NOMO-1 treated with dmso at 0.1 percent for 144 hours (cell line): Measurements from ENCODE around the gene MTHFR.

Experiments used
- DNase-seq: peaks from one replicate; lab custom pipeline; 2025; ENCODE audit not compliant: unreplicated experiment; lab: John Stamatoyannopoulos, UW

Gene MTHFR

DNA sequence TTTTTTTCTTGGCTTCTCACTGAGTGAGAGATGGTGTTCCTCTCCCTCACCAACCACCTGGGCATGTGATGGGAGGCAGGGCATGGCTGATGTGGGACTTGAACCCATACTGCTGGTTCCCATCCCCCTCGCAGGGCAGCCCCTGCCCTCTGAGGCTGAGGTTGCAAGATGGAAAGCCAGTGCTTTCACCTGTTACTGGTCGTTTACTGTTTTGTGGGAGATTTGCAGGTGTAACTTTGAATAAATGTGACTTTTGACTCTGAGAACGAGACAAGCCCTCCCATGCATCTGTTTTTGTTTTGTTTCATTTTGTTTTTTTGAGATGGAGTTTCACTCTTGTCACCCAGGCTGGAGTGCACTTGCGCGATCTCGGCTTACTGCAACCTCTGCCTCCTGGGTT, 22.2 kb downstream of the MTHFR start:
- DNase-seq: no peak

DNA sequence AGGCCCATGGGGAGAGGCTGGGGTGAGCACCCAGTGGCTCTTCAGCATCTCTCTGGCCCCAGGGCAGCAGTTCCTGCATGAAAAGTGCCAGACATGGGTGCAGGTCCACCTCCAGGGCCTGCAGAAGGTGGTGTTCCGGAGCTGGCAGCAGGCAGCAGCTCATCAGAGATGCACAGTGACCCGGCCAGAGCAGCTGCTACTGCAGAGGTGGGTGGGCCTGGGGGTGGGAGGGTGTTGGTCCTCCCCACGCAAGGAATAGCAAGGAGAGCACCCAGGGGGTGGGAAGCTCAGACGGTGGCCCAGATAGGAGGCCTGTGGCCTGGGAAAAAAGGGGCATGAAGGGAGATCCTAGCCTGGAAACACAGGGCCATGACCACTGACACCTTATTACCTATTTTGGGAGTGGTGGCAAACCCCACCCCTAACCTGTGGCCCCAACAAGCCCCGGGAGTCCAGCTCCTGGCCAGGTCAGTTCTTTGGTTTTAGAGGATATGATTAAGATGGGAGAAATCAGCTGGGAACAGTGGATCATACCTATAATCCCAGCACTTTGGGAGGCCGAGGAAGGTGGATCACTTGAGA, 23.5 kb downstream of the MTHFR start:
- no peak for DNase-seq

DNA sequence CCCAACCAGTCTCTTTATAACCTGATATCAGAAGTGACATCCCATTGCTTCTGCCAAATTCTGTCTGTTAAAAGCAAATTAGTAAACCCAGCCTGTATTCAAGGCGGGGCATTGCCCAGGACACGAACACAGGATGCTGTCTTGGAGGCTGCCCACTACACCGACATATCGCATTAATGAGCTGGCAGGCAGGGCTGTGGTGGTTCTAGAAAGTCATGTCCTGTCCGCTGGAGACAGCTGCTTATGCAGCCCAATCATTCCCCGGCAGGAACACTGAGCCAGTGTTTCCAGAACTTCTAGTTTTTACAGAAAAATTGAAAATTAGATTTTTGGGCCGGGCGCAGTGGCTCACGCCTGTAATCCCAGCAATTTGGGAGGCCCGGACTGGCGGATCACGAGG, 24.5 kb downstream of the MTHFR start:
- no peak for DNase-seq

DNA sequence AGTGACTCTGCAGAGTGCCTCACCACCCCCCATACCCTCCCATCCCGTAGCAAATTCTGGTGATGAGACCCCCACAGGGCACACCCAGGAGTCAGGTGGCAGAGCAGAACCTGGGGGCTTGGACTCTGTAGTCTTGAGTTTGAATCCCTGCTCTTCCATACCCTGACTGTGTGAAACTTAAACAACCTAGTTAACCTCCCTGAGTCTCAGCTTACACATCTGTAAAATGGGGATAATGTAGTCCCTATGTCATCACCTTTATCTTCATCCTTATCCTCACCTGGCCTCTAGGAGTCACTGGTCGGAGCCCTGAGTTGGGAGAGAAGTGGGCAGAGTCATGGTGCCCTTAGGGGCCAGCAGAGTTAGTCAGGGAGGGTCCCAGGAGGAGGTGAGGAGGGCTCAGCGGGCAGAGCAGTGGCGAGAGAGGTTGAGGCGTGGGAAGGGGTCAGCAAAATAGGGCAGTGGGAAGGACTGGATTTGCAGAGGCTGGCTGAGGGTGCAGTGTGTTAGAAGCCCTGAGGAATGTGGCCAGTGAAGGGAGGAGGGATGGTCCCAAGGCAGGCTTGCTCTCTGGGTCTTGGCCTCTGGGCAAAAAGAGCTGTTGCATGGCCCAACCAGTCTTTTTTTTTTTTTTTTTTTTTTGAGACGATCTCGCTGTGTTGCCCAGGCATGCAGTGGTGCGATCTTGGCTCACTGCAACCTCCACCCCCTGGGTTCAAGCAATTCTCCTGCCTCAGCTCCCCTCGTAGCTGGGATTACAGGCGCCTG, 25.2 kb downstream of the MTHFR start:
- no peak for DNase-seq

DNA sequence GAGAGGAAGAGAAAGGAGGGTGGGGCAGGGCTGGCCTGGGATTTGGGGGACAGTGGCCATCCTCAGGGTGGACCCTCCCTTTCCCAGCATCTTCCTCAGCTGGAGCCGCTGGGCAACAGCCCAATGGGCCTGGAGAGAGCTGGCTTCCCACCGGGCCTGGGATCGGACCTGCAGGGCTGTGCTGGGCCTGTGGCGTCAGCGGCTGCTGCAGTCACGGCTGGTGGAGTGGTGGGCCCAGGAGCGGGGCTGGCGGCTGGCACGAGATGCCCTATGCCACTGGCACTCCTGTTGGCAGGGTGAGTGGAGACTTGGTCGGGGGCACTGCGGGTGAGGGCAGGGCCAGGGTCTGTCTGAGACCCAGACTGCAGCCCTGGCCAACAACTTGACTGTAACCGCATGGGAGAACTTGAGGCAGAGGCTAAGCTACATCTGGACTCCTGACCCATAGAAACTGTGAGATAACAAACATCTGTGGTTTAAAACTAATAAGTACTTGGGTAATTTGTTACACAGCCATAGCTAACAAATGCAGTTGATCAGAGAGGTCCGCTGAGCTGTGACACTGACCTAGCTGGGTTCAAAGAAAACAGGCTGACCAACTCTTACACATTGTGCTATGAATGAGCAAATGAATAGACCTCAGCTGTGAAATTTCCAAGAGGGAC, 25.9 kb downstream of the MTHFR start:
- no peak for DNase-seq

DNA sequence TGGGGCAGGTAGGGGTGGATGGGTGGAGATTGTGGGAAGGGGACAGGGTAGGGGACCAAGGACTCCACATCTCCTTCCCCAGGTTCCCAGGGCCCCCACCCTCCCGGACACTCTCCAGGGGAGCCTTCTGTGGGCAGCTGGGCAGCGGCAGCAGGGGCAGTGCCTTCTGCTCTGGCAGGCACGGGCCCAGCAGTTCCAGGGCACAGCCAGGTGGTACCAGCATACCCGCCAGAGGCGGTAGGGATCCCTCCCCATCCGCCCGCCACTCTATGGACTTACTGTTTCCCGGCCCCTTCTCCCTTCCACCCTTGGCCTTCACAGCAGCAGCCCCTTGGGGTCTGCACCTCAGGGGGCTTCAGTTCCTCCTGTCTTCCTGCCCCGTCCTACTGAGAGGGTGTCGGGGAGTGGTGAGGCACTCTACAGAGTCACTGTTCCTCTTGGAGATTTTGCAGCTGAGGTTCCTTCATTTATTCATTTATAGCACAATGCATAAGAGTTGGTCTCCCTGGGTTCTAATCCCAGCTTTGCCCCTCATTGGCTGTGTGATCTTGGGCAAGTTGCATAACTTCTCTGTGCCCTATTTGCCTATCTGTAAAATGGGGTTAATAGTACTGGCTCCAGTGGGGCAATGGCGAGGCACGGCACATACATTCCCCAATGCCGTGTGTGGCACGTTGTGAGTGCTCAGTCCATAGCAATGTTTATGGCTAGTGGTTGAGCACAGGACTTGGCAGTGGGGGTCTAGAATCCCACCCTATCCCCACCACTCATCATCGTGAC, 26.7 kb downstream of the MTHFR start:
- DNase-seq: no peak

DNA sequence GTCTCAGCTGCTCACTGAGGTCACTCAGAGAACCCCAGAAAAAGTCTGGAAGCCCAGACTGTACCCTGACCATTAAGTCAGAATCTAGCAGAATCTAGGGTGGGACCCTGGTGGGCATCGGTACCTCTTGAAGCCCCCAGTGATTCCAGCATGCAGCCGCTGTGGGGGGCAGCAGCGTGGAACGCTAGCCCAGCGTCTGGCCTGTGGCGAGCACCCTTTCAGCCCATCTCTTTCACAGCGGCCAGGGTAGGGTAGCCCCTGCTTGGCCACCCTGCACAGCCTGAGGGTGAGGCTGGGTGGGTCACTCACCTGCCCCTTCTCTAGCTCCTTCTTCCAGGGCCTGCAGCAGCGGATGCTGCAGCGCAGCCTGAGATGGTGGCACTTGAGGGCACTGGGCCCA, 27.4 kb downstream of the MTHFR start:
- DNase-seq: no peak

DNA sequence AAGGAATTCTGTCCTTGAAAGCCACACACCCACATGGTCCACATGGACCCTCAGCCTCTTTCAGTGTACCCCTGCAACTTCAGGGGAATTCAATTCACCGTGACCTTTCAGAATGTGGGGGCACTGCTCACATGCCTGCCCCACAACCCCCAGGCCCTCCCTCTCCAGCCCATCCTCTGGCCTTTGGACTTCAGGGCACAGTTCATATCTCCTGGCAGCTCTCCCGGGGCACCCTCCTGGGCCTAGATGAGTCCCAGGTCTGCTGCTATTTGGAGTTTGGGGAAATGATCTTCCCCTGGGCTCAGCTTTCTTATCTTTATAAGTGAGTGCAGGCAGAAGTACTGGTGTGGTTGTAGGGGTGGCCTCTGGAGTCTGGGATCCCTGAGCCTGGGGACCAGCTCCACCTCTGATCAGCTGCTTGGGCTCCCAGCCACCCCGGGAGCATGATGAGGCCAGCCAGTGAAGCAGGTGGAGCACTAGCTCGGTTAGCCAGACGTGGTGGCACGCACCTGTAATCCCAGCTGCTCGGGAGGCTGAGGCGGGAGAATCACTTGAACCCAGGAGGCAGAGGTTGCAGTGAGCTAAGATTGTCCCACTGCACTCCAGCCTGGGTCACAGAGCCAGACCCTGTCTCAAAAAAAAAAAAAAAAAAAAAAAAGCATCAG, 28.0 kb downstream of the MTHFR start:
- no peak for DNase-seq

DNA sequence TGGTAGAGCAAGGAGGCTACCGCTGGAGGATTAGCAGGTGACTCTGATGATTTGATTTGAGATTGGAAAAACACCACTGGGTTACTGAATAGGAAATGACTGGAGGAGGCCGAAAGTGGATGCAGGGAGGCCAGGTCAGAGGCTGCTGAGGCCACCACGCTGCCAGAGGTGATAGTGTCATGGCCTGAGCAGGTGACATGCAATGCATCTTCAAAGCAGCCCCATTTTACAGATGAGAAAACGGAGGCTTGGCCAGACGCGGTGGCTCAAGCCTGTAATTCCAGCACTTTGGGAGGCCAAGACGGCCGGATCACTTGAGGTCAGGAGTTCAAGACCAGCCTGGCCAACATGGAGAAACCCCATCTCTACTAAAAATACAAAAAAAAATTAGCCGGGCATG, 31.0 kb downstream of the MTHFR start:
- no peak for DNase-seq

DNA sequence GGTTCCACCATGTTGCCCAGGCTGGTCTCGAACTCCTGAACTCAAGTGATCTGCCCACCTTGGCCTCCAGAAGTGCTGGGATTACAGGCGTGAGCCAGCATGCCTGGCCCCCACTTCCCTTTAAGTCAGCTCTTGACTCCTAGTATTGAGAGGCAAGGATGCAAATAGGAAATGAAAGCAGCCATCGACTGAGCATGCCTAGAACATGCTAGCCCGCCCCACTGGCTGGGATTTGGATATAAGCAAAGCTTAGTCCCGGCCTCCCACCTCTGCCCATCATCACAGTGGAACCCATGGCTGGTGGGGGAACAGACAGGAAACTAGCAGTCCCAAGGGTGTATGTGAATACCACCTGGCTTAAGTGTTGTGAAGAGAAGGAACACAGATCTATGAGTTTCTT, 33.3 kb downstream of the MTHFR start:
- no peak for DNase-seq

DNA sequence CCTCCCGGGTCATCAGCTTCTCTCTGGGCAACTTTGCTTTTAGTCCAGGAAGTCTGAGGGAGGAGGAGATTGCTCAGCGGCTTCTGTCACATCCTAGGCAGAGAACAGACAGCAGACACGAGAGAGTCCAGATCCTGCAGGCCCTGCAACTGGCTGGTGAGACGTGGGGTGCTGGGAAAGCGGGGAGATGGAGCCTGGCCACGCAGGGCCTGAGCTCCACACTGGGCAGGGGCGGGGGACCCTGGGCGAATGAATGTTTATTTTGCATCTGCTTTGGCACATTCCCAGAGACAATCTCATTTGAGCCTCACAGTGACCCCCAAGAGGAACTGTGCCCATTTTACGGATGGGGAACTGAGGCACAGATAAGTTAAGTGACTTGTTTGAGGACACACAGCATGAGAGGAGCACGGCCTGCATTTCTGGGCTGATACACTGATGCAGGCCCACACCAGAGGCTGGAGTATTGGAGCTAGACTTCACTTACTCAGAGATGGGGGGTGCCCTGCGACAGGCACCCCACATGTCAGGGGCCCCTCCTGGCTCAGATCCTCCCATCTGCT, 34.2 kb downstream of the MTHFR start:
- no peak for DNase-seq

DNA sequence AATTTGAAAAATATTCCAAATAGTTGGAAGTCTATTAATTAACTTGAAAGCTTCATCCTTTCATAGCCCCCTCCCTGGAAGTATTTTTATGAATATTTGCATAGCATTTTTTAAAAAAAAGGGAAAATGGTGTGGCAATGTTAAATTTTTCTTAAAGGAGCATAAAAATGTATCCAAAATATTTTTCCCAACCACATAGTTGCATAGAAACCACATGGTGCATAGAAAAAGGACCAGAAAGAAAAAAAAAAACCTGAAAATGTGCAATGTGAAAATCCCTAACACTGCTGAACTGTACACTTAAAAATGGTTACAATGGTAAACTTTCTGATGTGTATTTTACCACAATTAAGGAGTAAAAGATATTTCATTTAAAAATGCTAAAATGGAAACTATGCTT, 35.8 kb downstream of the MTHFR start:
- DNase-seq: no peak

DNA sequence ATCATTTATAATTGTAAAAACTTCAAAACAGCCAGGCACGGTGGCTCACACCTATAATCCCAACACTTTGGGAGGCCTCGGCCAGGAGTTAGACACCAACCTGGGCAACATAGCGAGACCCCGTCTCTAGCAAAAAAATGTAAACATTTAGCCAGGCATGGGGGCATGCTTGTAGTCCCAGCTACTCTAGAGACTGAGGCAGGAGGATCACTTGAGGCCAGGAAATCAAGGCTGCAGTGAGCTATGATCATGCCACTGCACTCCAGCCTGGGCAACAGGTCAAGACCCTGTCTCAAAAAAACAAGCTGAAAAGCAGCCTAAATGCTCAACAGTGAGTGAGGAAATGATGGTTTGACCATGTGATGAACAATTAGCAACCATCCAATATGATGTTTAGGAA, 36.5 kb downstream of the MTHFR start:
- DNase-seq: no peak

DNA sequence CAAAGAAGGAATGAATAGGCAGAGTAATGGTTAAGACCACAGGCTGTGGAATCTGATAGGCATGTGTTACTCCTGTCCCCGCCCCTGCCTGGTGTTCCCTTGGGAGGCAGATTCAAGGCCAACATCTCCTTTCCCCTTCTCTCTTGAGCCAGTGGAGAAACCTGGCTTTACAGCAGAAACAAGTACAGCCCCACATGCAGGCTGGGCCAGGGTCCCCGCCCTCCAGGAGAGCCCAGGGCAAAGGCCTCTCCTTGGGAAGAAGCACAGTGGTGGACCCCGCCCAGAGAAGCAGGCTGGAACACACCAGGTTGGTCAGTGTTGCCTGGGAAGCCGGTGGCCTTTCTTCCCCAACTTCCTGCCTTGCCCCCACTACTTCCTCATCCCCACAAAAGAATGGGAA, 36.9 kb downstream of the MTHFR start:
- DNase-seq: no peak

DNA sequence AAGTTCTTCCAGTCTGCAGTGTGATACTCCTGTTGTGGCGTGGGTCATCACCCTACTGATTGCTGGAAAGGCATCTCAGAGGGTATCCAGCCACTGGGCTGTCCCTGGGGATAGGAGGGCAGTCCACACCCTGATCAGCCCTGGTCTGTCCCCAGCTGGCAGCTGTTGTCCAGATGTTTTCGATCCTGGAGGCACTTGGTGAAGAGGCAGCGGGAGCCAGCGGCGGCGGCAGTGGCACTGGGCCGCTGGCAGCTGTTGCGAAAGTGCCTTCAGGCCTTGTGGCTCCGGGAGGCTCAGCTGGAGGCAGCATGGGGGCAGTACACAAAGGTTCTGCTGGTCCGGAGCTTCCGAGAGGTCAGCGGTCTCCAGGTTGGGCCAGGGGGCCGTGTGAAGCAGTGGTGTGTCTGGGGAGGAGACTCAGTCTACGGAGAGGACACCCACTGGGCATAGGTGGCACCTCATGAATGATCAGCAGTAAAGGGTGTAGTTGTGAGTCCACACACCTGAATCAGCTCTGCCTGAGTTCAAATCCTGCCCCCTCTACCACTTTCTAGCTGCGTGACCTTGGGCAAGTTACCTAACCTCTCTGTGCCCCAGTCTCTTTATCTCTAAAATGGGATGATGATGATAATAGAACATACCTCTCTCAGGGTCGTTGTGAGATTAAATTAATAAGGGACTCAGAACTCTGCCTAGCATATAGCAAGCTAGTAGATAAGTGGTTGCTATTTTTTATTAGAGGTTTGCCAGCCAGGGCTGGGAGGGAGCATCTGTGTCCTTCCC, 37.7 kb downstream of the MTHFR start:
- no peak for DNase-seq

DNA sequence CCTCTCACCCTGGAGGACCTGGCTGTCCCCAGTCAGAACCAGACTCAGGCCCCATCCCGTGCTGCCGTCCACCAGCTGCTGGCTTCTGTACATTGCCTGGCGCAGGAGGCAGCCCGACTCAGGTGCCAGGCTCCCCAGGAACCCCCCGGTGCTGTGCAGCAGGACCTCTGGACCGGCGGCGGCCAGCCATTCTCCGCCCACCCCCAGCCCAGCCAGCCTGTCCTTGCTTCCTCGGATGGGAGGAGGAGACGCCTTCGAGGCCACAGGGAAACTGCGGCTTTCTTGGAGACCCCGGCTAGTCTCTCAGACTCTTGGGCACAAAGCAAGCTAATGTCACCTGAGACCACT, 39.4 kb downstream of the MTHFR start:
- DNase-seq: no peak

DNA sequence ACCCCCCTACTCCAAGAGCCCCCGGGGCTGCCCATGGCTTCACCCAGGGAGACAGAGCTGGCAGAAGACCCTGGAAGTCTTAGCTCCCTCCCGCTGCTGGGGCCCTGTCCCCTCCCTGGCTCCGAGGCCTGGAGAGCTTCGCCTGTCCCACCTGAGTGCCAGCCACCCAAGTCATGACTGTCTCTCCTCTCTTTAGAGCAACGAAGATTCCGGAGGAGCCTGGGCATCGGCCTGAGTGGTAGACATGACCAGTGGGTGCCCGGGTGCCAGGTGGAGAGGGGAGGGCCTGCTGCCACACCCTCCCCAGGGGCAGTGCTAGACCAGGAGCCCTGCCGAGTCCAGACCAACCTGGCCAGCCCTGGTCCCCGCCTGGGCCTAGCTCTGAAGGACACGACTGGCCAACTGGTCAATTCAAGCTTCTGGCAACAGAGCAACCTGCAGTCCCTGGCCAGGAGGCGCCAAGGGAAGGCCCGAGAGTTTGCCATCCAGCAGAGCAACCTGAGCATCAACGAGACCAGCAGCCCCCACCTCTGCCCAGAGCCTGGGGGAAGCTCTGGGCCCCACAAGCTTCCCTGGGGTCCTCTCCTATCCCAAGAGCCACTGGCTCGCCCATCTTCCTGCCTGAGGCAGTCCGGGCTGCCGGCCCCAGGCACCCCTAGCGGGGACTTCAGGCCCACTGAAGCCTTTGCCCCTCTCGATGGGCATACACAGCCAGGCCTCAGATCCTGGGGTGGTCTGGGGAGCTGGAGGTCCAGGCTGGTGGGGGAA, 39.9 kb downstream of the MTHFR start:
- no peak for DNase-seq

DNA sequence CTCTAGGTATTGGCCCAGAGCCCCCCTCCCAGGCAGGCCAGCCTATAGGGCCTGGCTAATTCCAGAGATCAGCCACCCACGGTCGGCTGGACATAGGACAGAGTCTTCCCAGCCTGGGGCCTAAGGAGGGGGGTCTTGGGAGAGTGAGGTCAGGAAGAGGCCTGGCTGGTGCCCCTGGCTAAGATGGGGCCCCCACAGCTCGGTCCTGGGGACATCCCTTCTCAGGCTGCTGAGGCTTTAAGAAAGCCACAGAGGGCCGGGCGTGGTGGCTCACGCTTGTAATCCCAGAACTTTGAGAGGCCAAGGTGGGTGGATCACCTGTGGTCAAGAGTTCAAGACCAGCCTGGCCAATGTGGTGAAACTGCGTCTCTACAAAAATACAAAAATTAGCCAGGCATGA, 41.2 kb downstream of the MTHFR start:
- DNase-seq: no peak

DNA sequence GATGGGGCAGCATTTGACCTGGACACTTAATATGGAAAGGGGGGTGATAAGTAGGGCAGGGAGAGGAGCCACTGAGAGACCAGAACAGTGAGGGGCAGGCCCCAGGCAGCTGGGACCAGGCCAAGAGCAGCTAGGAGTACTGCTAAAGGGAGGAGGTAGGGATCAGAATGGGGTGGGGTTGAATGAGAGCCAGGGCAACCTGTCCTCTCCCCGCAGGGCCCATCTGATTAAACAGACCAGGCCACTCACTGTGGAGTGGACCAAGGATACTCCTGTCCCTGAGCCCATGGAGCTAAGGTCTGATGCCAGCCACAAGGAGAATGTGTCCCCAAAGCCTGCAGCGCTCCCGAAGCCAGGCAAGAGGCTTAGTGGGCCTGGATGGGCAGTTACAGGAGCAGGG, 41.6 kb downstream of the MTHFR start:
- no peak for DNase-seq
